HepG2 (cell line): ENCODE measurements around the gene NME9. TPM values are rescaled to one million over a fixed set of nuclear protein-coding genes. Genes with fewer than 3 reads are reported as not detected.

Source experiments
- ATAC-seq: fragments of 200-7000 bp; cut with Tn5 transposase; 3 replicates; pipeline ENCODE4 v1.9.1; 2020; ENCODE audit warnings: mild to moderate bottlenecking, moderate library complexity
- BruUV-seq: library from RNA; stranded (reverse); fragments of 400-500 nt; replicated peaks from 2 replicates; lab custom pipeline; 2021; lab: Mats Ljungman, UMichigan
- CTCF ChIA-PET: fragments of 300-600 bp; formaldehyde crosslinking; extraction: SDS; loops from one replicate; lab custom pipeline; 2021; ENCODE audit warnings: low total read pairs, inconsistent platforms, low intra/inter-chr PET ratio; lab: Yijun Ruan, JAX
- POLR2A ChIA-PET: fragments of 350-600 bp; sonication (Branson Sonifier 250); formaldehyde crosslinking; loops from one replicate; lab custom pipeline; 2020; ENCODE audit warnings: antibody characterized with exemption, inconsistent platforms; lab: Yijun Ruan, JAX
- DNase-seq: peaks from one replicate; pipeline ENCODE4 v3.0.0-alpha.2; 2015; ENCODE audit warnings: low spot score
- FAIRE-seq: peaks from 3 replicates; lab custom pipeline; 2011; peaks lifted over from hg19 to GRCh38; lab: Jason Lieb, UNC
- H2AFZ ChIP-seq: one replicate; pipeline ENCODE4 v1.6.1; 2011; ENCODE audit warnings: low read length, inconsistent platforms
- H3K27ac ChIP-seq: fragments of 300-600 bp; 3 replicates; pipeline ENCODE4 v1.8.0; 2011; ENCODE audit warnings: mixed run types, mild to moderate bottlenecking, mixed read lengths, low read length, inconsistent platforms; ENCODE audit not compliant: insufficient read depth; ENCODE audit errors: extremely low read length
- H3K27me3 ChIP-seq, 2 experiments: fragments of 200-600 bp in 1 of 2; 2 replicates in 1 of 2; 3 replicates in 1 of 2; pipeline versions ENCODE4 v1.6.0 to v1.8.0; 2011; ENCODE audit warnings: low read length in 2 of 2, mild to moderate bottlenecking in 2 of 2, moderate library complexity in 2 of 2, inconsistent platforms in 1 of 2; ENCODE audit not compliant: insufficient read depth in 2 of 2, control insufficient read depth in 1 of 2
- H3K36me3 ChIP-seq, 2 experiments: fragments of 200-600 bp in 1 of 2; replicated peaks in 1 of 2; 2 replicates in 1 of 2; 3 replicates in 1 of 2; pipeline versions ENCODE4 v1.5.1 to v1.8.0; 2011; ENCODE audit warnings: low read length in 2 of 2, inconsistent platforms in 1 of 2; ENCODE audit not compliant: insufficient read depth in 2 of 2, control insufficient read depth in 1 of 2
- H3K4me1 ChIP-seq: 2 replicates; pipeline ENCODE4 v1.5.1; 2012; ENCODE audit warnings: low read length, inconsistent platforms; ENCODE audit not compliant: insufficient read depth
- H3K4me2 ChIP-seq: 2 replicates; pipeline ENCODE4 v1.6.0; 2011; ENCODE audit warnings: low read depth, low read length, inconsistent platforms
- H3K4me3 ChIP-seq, 3 experiments: fragments of 200-600 bp in 1 of 3; sonication (generic), shearing (Covaris generic) in 1 of 3; replicated peaks in 1 of 3; 2 replicates each; pipeline ENCODE4 v1.5.1; 2011 to 2016; ENCODE audit warnings: low read length in 3 of 3, inconsistent platforms in 2 of 3, low read depth in 2 of 3, mild to moderate bottlenecking in 2 of 3, control low read depth in 1 of 3, mixed read lengths in 1 of 3; ENCODE audit not compliant: insufficient read depth in 1 of 3
- H3K79me2 ChIP-seq: one replicate; pipeline ENCODE4 v1.6.1; 2011; ENCODE audit warnings: low read length, inconsistent platforms; ENCODE audit not compliant: insufficient read depth
- H3K9ac ChIP-seq: 2 replicates; pipeline ENCODE4 v1.6.0; 2011; ENCODE audit warnings: mild to moderate bottlenecking, low read depth, low read length, inconsistent platforms; ENCODE audit not compliant: insufficient read depth
- H3K9me3 ChIP-seq: 2 replicates; pipeline ENCODE4 v1.5.1; 2012; ENCODE audit warnings: mild to moderate bottlenecking, low read length
- H4K20me1 ChIP-seq: 2 replicates; pipeline ENCODE4 v1.6.0; 2011; ENCODE audit warnings: inconsistent platforms, mild to moderate bottlenecking, low read length, moderate library complexity; ENCODE audit not compliant: insufficient read depth
- BRCA1 ChIP-seq: sonication (generic); formaldehyde crosslinking; IDR thresholded peaks from 2 replicates; pipeline ENCODE4 v1.4.0; 2020; ENCODE audit warnings: missing genetic modification reagents
- CSRNP2 ChIP-seq: sonication (generic); formaldehyde crosslinking; conservative IDR thresholded peaks from 2 replicates; pipeline ENCODE4 v1.8.0; 2022; ENCODE audit warnings: low read depth, missing genetic modification reagents
- FOSL2 ChIP-seq: sonication (generic); formaldehyde crosslinking; IDR thresholded peaks from 2 replicates; pipeline ENCODE4 v1.4.0; 2020; ENCODE audit warnings: missing genetic modification reagents
- NFKB2 ChIP-seq: sonication (generic); formaldehyde crosslinking; IDR thresholded peaks from 2 replicates; pipeline ENCODE4 v1.4.0; 2020; ENCODE audit warnings: missing genetic modification reagents, borderline replicate concordance
- PAXIP1 ChIP-seq: sonication (generic); formaldehyde crosslinking; conservative IDR thresholded peaks from 2 replicates; pipeline ENCODE4 v1.4.0; 2020; ENCODE audit warnings: mild to moderate bottlenecking, missing genetic modification reagents, moderate library complexity
- PHF5A ChIP-seq: IDR thresholded peaks from one replicate; pipeline ENCODE4 v1.6.1; 2018; ENCODE audit warnings: low read depth, missing genetic modification reagents; ENCODE audit not compliant: unreplicated experiment
- SOX13 ChIP-seq, 3 experiments: fragments of 450-650 bp in 1 of 3; sonication (generic) in 1 of 3; formaldehyde crosslinking in 1 of 3; IDR thresholded peaks in 2 of 3; conservative IDR thresholded peaks in 1 of 3; 2 replicates each; pipeline versions ENCODE4 v1.5.0 to v1.6.1; 2016 to 2020; ENCODE audit warnings: antibody characterized with exemption in 1 of 3, mild to moderate bottlenecking in 1 of 3, missing compliant biosample characterization in 1 of 3, missing genetic modification reagents in 1 of 3, moderate library complexity in 1 of 3
- TAF15 ChIP-seq: fragments of 200-400 bp; formaldehyde crosslinking; IDR thresholded peaks from one replicate; pipeline ENCODE4 v1.6.1; 2018; ENCODE audit warnings: mild to moderate bottlenecking, low read depth, low read length; ENCODE audit not compliant: poor library complexity, severe bottlenecking
- THAP7 ChIP-seq: sonication (generic); formaldehyde crosslinking; IDR thresholded peaks from 2 replicates; pipeline ENCODE4 v1.8.1; 2023; ENCODE audit warnings: mild to moderate bottlenecking, missing genetic modification reagents
- ZNF143 ChIP-seq: sonication (generic); formaldehyde crosslinking; IDR thresholded peaks from 2 replicates; pipeline ENCODE4 v1.4.0; 2020; ENCODE audit warnings: missing genetic modification reagents
- ZNF350 ChIP-seq: sonication (generic); formaldehyde crosslinking; IDR thresholded peaks from 2 replicates; pipeline ENCODE4 v1.4.0; 2020; ENCODE audit warnings: mild to moderate bottlenecking, low read depth, missing genetic modification reagents, borderline replicate concordance
- WGBS: methylation state at CpG from one replicate; pipeline ENCODE4 v1.1.6; 2017; ENCODE audit warnings: low lambda C conversion rate; 5-methylcytosine and 5-hydroxymethylcytosine counted together
- in situ Hi-C: cut with HindIII; loops from 2 replicates; pipeline ENCODE4 v1.10.0; 2017; ENCODE audit warnings: low pct_unique_long_range_greater_than_20kb; ENCODE audit not compliant: extremely low pct_ligation_motif_present
- intact Hi-C: fragments of 100-400 bp; cut with micrococcal nuclease; formaldehyde crosslinking; loops from one replicate; pipeline ENCODE4 v1.10.0; 2022; ENCODE audit not compliant: unreplicated experiment
- polyA plus RNA-seq, 8 experiments: library from polyadenylated mRNA; depleted of rRNA in 3 of 8; stranded (reverse) in 7 of 8; unstranded in 1 of 8; fragments of >200 nt; fragmentation: Illumina TruSeq in 4 of 8; extraction: Trizol in 4 of 8; gene quantifications; 2 replicates each; pipeline versions ENCODE4 v1.2.1 to v1.2.3, GENCODE V29; 2011 to 2016; ENCODE audit warnings: low read depth in 4 of 8, missing spikeins in 1 of 8, mixed read lengths in 1 of 8; ENCODE audit not compliant: insufficient read depth in 1 of 8
- total RNA-seq, 5 experiments: library from RNA; depleted of rRNA; stranded (reverse); fragments of >200 nt; fragmentation: Illumina TruSeq; extraction: Trizol; gene quantifications; 2 replicates each; pipeline ENCODE4 v1.2.3, GENCODE V29; 2016; ENCODE audit warnings: low read depth in 1 of 5

Gene NME9
- total and polyA plus RNA-seq, 2 of the 13 experiments (the other 11 are each of a cell fraction or from before 2014, with no cell fraction given) = not detected

- POLR2A ChIA-PET = no interaction called here
- DNase-seq (no peak), ATAC-seq (no peak), FAIRE-seq (no peak)
- peaks cover under 1% of the 10 kb centered on the region; the same call in 1 of the 2 replicates for H3K9me3 ChIP-seq
- no peaks in the 10 kb centered on the region for H4K20me1 ChIP-seq
- no peak overlapping the region for H2AFZ ChIP-seq
- WGBS = 33% methylated on average over 1 of the region's 1 CpG
- peaks cover 0 to 10% of the 10 kb centered on the region in 2 experiments; a peak in 1 of 5 replicates for H3K27me3 ChIP-seq
- TF ChIP-seq ZNF350 (CRISPR knock-in tag) (no peak), BRCA1 (CRISPR knock-in tag) (no peak), TAF15 (no peak), NFKB2 (no peak)
- no peak overlapping the region for H3K27ac ChIP-seq
- H3K4me1 ChIP-seq = no peaks in the 10 kb centered on the region
- H3K79me2 ChIP-seq = no peaks in the 10 kb centered on the region
- in situ Hi-C loops = no loop called here
- H3K4me2 ChIP-seq = no peak overlapping the region
- H3K4me3 ChIP-seq = no peak overlapping the region
- no peak overlapping the region for H3K9ac ChIP-seq
- intact Hi-C loops = no loop called here
- BruUV-seq = no TSS peak
- CTCF ChIA-PET = no interaction called here
- no peaks in the 10 kb centered on the region for H3K36me3 ChIP-seq
These were observed 14.9 kb downstream of the NME9 start for GRCh38 chr3:138314751-138315150.

- H2AFZ ChIP-seq = no peak overlapping the region
- H3K9me3 ChIP-seq = peaks cover 23% of the 10 kb centered on the region
- 4% methylated on average over 4 of the region's 4 CpGs for WGBS
- BruUV-seq = no TSS peak
- H3K4me1 ChIP-seq = no peaks in the 10 kb centered on the region
- in situ Hi-C loops (no loop called here), intact Hi-C loops (no loop called here)
- H3K4me2 ChIP-seq = no peak overlapping the region
- ChIA-PET CTCF (no interaction called here), POLR2A (no interaction called here)
- no peak overlapping the region for H3K9ac ChIP-seq
- H3K27me3 ChIP-seq = peaks cover 0 to 7% of the 10 kb centered on the region in 2 experiments; a peak in 1 of 5 replicates
- H4K20me1 ChIP-seq = no peaks in the 10 kb centered on the region
- H3K36me3 ChIP-seq = no peaks in the 10 kb centered on the region
- FAIRE-seq = no peak
- H3K27ac ChIP-seq = no peak overlapping the region
- no peak for ATAC-seq
- H3K79me2 ChIP-seq = no peaks in the 10 kb centered on the region
- no peak overlapping the region for H3K4me3 ChIP-seq
- no peak for DNase-seq
- TF ChIP-seq SOX13 (IDR thresholded peaks at IDR 0.05) (no peak), SOX13 (CRISPR knock-in tag; conservative IDR thresholded peaks at IDR 0.05 in 1 of 2, IDR thresholded peaks at IDR 0.05 in 1 of 2) (no peak), ZNF143 (CRISPR knock-in tag) (no peak), THAP7 (CRISPR knock-in tag) (no peak), CSRNP2 (CRISPR knock-in tag) (no peak), PHF5A (CRISPR knock-in tag) (no peak), FOSL2 (no peak), PAXIP1 (CRISPR knock-in tag) (no peak)
These were observed 19.2 kb downstream of the NME9 start for GRCh38 chr3:138310494-138310893.
